Measurements from ENCODE around the gene SPATA31A5. TPM values are rescaled to one million over a fixed set of nuclear protein-coding genes. Genes with fewer than 3 reads are reported as not detected.
"Not testable (repeated sequence)": the region's sequence is repeated elsewhere in the genome, so short reads cannot be mapped to it uniquely, and the experiment has no call there.

Gene SPATA31A5
- not detected in 2 replicates for total RNA-seq

- DNase-seq (ENCODE audit: low read depth in 2 of 2) = not testable (repeated sequence)
Measured at GRCh38 chr9:60914107-60914506, at the start of gene SPATA31A5. TSS of gene SPATA31A5 (plus strand) at chr9:60914407. CDS start at chr9:60914436, 29 bp downstream.

GRCh38 chr9:60962990-60963350 lies 48.8 kb downstream of the SPATA31A5 start:
- not testable (repeated sequence) for DNase-seq (ENCODE audit: low read depth in 2 of 2)

DNA sequence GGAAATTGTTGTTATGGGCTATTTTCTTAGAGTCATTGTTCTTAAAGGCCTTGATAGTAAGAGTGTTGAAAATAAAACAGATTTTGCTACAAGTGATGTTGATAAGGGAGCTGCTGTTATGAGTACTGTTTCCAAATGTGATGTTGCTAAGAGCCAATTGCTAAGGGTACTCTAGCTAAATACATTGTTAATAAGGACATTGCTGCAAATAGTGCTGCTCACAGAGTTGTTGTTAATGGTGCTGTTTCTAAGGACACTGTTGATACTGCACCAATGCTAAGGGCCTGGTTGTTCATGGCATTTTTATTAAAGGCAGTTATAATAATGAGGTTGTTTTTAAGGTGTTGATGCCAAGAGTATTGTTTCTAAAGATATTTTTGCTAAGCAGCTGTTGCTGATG lies 52.2 kb downstream of the SPATA31A5 start:
- not testable (repeated sequence) for DNase-seq (ENCODE audit: low read depth in 2 of 2)

Measured in lung microvascular endothelial cell (primary cell).